Measurements from ENCODE around the gene HPS1. TPM values are rescaled to one million over a fixed set of nuclear protein-coding genes. Genes with fewer than 3 reads are reported as not detected.
A peak's percentile ranks its signal among the peaks of the same experiment; 100 is the strongest.

The HPS1 gene
- total RNA-seq, 1 donor from 2014 or later = 104 TPM

DNA sequence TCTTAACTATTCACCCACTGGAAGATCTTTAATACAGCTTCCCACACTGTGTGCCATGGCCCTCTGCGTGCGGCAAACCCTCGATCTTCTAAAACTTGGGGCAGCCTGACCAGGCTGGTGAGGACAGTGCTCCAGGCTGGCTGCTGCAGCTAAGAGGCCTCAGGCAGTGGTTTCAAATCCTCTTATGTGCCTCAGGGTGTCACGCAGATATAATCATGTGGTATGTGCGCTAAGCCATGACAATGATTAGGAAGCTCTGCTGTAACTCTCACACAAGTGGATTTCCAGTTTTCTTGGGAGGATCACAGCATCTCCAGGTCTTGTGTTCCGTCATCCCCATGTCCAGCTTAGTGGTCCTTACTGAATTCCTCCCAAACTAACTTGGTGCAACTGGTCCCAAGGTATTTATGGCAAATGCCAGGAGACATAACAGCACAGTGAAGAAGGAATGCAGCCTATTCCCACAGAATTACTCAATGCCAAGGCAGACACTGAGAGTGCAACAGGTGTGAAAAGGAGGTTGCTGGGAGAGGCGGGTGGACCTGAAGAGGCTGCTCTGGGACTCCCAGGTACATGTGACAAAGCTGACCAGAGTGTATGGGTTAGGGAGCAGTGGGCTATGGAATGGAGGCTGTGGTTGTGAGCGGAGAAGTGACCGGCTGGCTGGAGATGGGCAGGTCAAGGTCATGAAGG, 2.3 kb downstream of the HPS1 start:
- DNase-seq = no peak
- peak overlapping the region; percentile 82 for H3K27ac Mint-ChIP-seq
- TF ChIP-seq, protein P1, sequence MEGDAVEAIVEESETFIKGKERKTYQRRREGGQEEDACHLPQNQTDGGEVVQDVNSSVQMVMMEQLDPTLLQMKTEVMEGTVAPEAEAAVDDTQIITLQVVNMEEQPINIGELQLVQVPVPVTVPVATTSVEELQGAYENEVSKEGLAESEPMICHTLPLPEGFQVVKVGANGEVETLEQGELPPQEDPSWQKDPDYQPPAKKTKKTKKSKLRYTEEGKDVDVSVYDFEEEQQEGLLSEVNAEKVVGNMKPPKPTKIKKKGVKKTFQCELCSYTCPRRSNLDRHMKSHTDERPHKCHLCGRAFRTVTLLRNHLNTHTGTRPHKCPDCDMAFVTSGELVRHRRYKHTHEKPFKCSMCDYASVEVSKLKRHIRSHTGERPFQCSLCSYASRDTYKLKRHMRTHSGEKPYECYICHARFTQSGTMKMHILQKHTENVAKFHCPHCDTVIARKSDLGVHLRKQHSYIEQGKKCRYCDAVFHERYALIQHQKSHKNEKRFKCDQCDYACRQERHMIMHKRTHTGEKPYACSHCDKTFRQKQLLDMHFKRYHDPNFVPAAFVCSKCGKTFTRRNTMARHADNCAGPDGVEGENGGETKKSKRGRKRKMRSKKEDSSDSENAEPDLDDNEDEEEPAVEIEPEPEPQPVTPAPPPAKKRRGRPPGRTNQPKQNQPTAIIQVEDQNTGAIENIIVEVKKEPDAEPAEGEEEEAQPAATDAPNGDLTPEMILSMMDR (IDR thresholded peaks at IDR 0.05) = no peak
- H3K9me3 Mint-ChIP-seq = peaks cover 1% of the 10 kb centered on the region
- H3K4me1 Mint-ChIP-seq = peaks cover 64% of the 10 kb centered on the region
- ATAC-seq (ENCODE audit: low read depth) = peak; percentile 37
- CTCF ChIA-PET = interaction anchor here (1.2 to 1.9 kb wide), 4 partner anchors 16 to 24 kb away, joined by 3 to 7 read pairs (median 4); no protein-coding TSS in a partner anchor
- intact Hi-C loops (cut with micrococcal nuclease) = loop anchor here (5.0 kb wide), 1 partner anchor 707 kb away; the partner anchor contains the start of gene ZFYVE27
- peak overlapping the region; percentile 64 for H3K4me3 Mint-ChIP-seq
- POLR2A ChIA-PET = interaction anchor here (0.6 to 2.5 kb wide), 3 partner anchors 23 to 310 kb away, joined by 4 to 10 read pairs (median 4); partner anchors contain the start of gene R3HCC1L
- H3K27me3 Mint-ChIP-seq = no peaks in the 10 kb centered on the region
- peaks cover 56% of the 10 kb centered on the region for H3K36me3 Mint-ChIP-seq (ENCODE audit: low read depth)

DNA sequence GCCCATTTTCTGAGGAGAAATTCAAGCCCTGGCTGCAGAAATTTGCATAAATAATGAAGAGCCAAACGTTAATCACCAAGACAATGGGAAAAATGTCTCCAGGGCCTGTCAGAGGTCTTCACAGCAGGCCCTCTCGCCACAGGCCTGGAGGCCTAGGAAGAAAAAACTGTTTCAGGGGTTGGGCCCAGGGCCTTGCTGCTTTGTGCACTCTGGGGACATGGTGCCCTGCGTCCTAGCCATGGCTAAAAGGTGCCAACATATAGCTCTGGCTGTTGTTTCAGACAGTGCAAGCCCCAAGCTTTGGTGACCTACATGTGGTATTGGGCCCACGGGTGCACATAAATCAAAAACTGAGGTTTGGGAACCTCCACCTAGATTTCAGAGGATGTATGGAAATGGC, 8.0 kb downstream of the HPS1 start:
- H3K36me3 Mint-ChIP-seq (ENCODE audit: low read depth) = peaks cover 94% of the 10 kb centered on the region
- ATAC-seq (ENCODE audit: low read depth) (no peak), DNase-seq (no peak)
- H3K4me1 Mint-ChIP-seq = peaks cover 24% of the 10 kb centered on the region
- ChIA-PET POLR2A (interaction anchor here (0.6 kb wide), 1 partner anchor 1153 kb away, joined by 3 read pairs; no protein-coding TSS in a partner anchor), CTCF (no interaction called here)
- H3K4me3 Mint-ChIP-seq = no peak overlapping the region
- peaks cover 1% of the 10 kb centered on the region for H3K9me3 Mint-ChIP-seq
- intact Hi-C loops (cut with micrococcal nuclease) = no loop called here
- H3K27ac Mint-ChIP-seq = no peak overlapping the region
- TF ChIP-seq, protein P1 (IDR thresholded peaks at IDR 0.05) = no peak
- no peaks in the 10 kb centered on the region for H3K27me3 Mint-ChIP-seq

DNA sequence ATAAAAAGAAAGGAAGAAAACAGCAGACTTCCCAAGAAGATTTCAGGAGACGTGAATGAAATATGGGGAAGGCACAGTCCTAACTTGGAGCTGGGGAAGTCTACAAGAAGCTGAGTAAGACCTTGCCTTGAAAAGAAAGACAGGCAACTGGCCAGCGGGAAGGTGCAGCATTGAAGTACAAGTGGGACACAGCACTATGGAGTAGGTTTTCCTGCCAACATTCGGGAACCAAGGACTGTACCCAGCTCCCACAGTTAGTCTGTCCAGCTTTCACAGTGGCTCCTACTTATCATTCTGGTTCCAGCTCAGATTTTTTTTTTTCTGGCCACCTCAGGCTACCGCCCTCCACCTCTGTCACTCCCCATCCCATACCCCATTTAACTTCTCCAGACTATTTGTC, 10.0 kb downstream of the HPS1 start:
- Mint-ChIP-seq H3K36me3 (ENCODE audit: low read depth) (peaks cover 95% of the 10 kb centered on the region), H3K27ac (no peak overlapping the region), H3K4me3 (no peak overlapping the region), H3K27me3 (no peaks in the 10 kb centered on the region), H3K4me1 (peaks cover 8% of the 10 kb centered on the region), H3K9me3 (peaks cover 7% of the 10 kb centered on the region)
- ChIA-PET POLR2A (interaction anchor here (0.9 kb wide), 1 partner anchor 9 kb away, joined by 4 read pairs; no protein-coding TSS in a partner anchor), CTCF (interaction anchor here (3.0 kb wide), 1 partner anchor 11 kb away, joined by 18 read pairs; no protein-coding TSS in a partner anchor)
- no peak for DNase-seq
- no peak for ATAC-seq (ENCODE audit: low read depth)
- TF ChIP-seq, protein P1 (IDR thresholded peaks at IDR 0.05) = no peak
- intact Hi-C loops (cut with micrococcal nuclease) = no loop called here

DNA sequence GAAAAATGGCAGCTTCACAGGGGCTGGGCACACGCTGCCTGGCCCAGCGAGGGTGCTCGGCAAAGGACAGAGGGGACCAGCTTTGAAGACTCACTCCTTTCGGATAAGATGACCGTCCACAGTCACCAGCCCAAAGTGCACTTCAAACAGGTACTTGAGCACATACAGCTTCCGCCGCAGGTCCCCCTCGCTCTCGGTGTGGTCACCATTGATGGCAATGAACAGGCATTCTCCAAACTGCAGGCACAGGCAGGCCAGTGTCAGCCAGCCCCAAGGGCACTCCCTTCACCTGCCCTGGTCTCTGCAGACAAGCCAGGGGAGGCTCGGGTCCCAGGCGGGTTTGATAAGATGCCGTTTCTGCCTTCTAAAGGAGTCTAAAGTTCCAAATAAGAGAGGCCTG, 11.6 kb downstream of the HPS1 start:
- H3K4me1 Mint-ChIP-seq = peaks cover 2% of the 10 kb centered on the region
- TF ChIP-seq, protein P1 (IDR thresholded peaks at IDR 0.05) = no peak
- ChIA-PET CTCF (interaction anchor here (3.0 kb wide), 1 partner anchor 9 kb away, joined by 18 read pairs; no protein-coding TSS in a partner anchor), POLR2A (no interaction called here)
- DNase-seq (no peak), ATAC-seq (ENCODE audit: low read depth) (no peak)
- no peaks in the 10 kb centered on the region for H3K27me3 Mint-ChIP-seq
- intact Hi-C loops (cut with micrococcal nuclease) = no loop called here
- H3K36me3 Mint-ChIP-seq (ENCODE audit: low read depth) = peaks cover 96% of the 10 kb centered on the region
- peaks cover 7% of the 10 kb centered on the region for H3K9me3 Mint-ChIP-seq
- no peak overlapping the region for H3K27ac Mint-ChIP-seq
- H3K4me3 Mint-ChIP-seq = no peak overlapping the region
